HL-60 (cell line): Measurements from ENCODE around the gene TMEM236.

ENCODE experiments used
- DNase-seq, 2 experiments: peaks; one replicate each; pipeline ENCODE4 v3.0.0-alpha.2; 2010 to 2020; ENCODE audit warnings: low read depth in 1 of 2, low spot score in 1 of 2
- H3K27ac ChIP-seq: fragments of 250-450 bp; sonication (Bioruptor Pico); replicated peaks from 2 replicates; pipeline ENCODE4 v1.5.1; 2020; ENCODE audit warnings: mild to moderate bottlenecking, moderate library complexity
- H3K27me3 ChIP-seq: fragments of 250-450 bp; sonication (Bioruptor Pico); 2 replicates; pipeline ENCODE4 v1.5.1; 2021; ENCODE audit warnings: mild to moderate bottlenecking, moderate library complexity; ENCODE audit not compliant: insufficient read depth, poor library complexity, severe bottlenecking
- H3K4me3 ChIP-seq: replicated peaks from 2 replicates; pipeline ENCODE4 v1.5.1; 2011; ENCODE audit warnings: mild to moderate bottlenecking, control low read depth, low read length; ENCODE audit not compliant: insufficient read depth
- CTCF ChIP-seq: IDR thresholded peaks from one replicate; pipeline ENCODE4 v1.5.1; 2011; ENCODE audit warnings: low read length, control low read depth, inconsistent platforms; ENCODE audit not compliant: insufficient read depth
- GABPA ChIP-seq: IDR thresholded peaks from 2 replicates; pipeline ENCODE4 v1.6.1; 2012; ENCODE audit warnings: low read depth
- POLR2AphosphoS5 ChIP-seq: IDR thresholded peaks from 2 replicates; pipeline ENCODE4 v1.6.1; 2012; ENCODE audit warnings: low read depth
- SPI1 ChIP-seq: IDR thresholded peaks from 2 replicates; pipeline ENCODE4 v1.6.1; 2012; ENCODE audit warnings: low read depth, mild to moderate bottlenecking, borderline replicate concordance
- TF ChIP-seq, protein P1 (sequence below): IDR thresholded peaks from 2 replicates; pipeline ENCODE4 v1.6.1; 2012; ENCODE audit warnings: low read depth; ENCODE audit not compliant: insufficient replicate concordance

TMEM236 gene

GRCh38 chr10:17795083-17795482 lies 43.1 kb downstream of the TMEM236 start:
- no peaks in the 10 kb centered on the region for H3K27me3 ChIP-seq
- TF ChIP-seq SPI1: no peak
- TF ChIP-seq POLR2AphosphoS5: no peak
- TF ChIP-seq GABPA: no peak
- TF ChIP-seq, protein P1, sequence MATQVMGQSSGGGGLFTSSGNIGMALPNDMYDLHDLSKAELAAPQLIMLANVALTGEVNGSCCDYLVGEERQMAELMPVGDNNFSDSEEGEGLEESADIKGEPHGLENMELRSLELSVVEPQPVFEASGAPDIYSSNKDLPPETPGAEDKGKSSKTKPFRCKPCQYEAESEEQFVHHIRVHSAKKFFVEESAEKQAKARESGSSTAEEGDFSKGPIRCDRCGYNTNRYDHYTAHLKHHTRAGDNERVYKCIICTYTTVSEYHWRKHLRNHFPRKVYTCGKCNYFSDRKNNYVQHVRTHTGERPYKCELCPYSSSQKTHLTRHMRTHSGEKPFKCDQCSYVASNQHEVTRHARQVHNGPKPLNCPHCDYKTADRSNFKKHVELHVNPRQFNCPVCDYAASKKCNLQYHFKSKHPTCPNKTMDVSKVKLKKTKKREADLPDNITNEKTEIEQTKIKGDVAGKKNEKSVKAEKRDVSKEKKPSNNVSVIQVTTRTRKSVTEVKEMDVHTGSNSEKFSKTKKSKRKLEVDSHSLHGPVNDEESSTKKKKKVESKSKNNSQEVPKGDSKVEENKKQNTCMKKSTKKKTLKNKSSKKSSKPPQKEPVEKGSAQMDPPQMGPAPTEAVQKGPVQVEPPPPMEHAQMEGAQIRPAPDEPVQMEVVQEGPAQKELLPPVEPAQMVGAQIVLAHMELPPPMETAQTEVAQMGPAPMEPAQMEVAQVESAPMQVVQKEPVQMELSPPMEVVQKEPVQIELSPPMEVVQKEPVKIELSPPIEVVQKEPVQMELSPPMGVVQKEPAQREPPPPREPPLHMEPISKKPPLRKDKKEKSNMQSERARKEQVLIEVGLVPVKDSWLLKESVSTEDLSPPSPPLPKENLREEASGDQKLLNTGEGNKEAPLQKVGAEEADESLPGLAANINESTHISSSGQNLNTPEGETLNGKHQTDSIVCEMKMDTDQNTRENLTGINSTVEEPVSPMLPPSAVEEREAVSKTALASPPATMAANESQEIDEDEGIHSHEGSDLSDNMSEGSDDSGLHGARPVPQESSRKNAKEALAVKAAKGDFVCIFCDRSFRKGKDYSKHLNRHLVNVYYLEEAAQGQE: no peak
- no peak for TF ChIP-seq CTCF
- no peak overlapping the region for H3K4me3 ChIP-seq
- H3K27ac ChIP-seq: no peak overlapping the region
- DNase-seq: no peak

- Histone ChIP-seq H3K27ac (no peak overlapping the region), H3K27me3 (no peaks in the 10 kb centered on the region), H3K4me3 (no peak overlapping the region)
- no peak for DNase-seq
- no peak for TF ChIP-seq GABPA
- TF ChIP-seq POLR2AphosphoS5: no peak
- TF ChIP-seq SPI1: no peak
- no peak for TF ChIP-seq CTCF
- TF ChIP-seq, protein P1: no peak
These were observed 44.0 kb downstream of the TMEM236 start for GRCh38 chr10:17795813-17796594.

- H3K27ac ChIP-seq: no peak overlapping the region
- H3K27me3 ChIP-seq: no peaks in the 10 kb centered on the region
- H3K4me3 ChIP-seq: no peak overlapping the region
- no peak for TF ChIP-seq CTCF
- no peak for TF ChIP-seq GABPA
- no peak for TF ChIP-seq POLR2AphosphoS5
- TF ChIP-seq SPI1: no peak
- TF ChIP-seq, protein P1: no peak
- no peak for DNase-seq
These were observed 49.5 kb downstream of the TMEM236 start for GRCh38 chr10:17801507-17801906.
